Stimulated activated naive CD4-positive, alpha-beta T cell treated with Interleukin-2 at 50 U/mL for 16 hours (primary cell): ENCODE measurements around the gene TSPAN31.

Experiments used
- DNase-seq: peaks from one replicate; lab custom pipeline; 2025; lab: John Stamatoyannopoulos, UW

TSPAN31 gene

GRCh38 chr12:57752668-57753000 is 7.8 kb downstream of the TSPAN31 start:
- DNase-seq, result no peak

GRCh38 chr12:57753756-57754337 is 9.0 kb downstream of the TSPAN31 start:
- no peak for DNase-seq

GRCh38 chr12:57754411-57755193 is 9.8 kb downstream of the TSPAN31 start, which contains the start of gene MARCHF9:
TSS of gene MARCHF9 (plus strand) at chr12:57755103. CDS start at chr12:57755529, 426 bp downstream.
- peak; percentile 84 for DNase-seq

- no peak for DNase-seq
Observed at GRCh38 chr12:57755194-57755453, 10.3 kb downstream of the TSPAN31 start.

- DNase-seq, result peak; percentile 9
Observed at GRCh38 chr12:57755454-57756372, 10.9 kb downstream of the TSPAN31 start.

- peak; percentile 65 for DNase-seq
Observed at GRCh38 chr12:57756406-57757341, 11.8 kb downstream of the TSPAN31 start.

GRCh38 chr12:57757771-57758170 is 12.9 kb downstream of the TSPAN31 start:
- no peak for DNase-seq

- DNase-seq, result no peak
Observed at GRCh38 chr12:57758552-57759359, 13.9 kb downstream of the TSPAN31 start.

GRCh38 chr12:57759360-57759980 is 14.6 kb downstream of the TSPAN31 start:
- DNase-seq, result peak; percentile 40

- DNase-seq, result no peak
Observed at GRCh38 chr12:57760347-57760982, 15.6 kb downstream of the TSPAN31 start.

- DNase-seq, result no peak
Observed at GRCh38 chr12:57761391-57761998, 16.7 kb downstream of the TSPAN31 start.

- DNase-seq, result no peak
Observed at GRCh38 chr12:57762463-57762862, 17.6 kb downstream of the TSPAN31 start.

- no peak for DNase-seq
Observed at GRCh38 chr12:57763881-57764661, 19.2 kb downstream of the TSPAN31 start.

- DNase-seq, result peak; percentile 39
Observed at GRCh38 chr12:57764662-57765002, 19.8 kb downstream of the TSPAN31 start.

- peak; percentile 59 for DNase-seq
Observed at GRCh38 chr12:57765003-57765697, 20.3 kb downstream of the TSPAN31 start.

- DNase-seq, result no peak
Observed at GRCh38 chr12:57765698-57766463, 21.0 kb downstream of the TSPAN31 start.
